Smooth muscle cell (in vitro differentiated cells): ENCODE data around the gene RAB1B. TPM values are rescaled to one million over a fixed set of nuclear protein-coding genes. Genes with fewer than 3 reads are reported as not detected.

Source experiments
- DNase-seq: peaks from one replicate; lab custom pipeline; 2025; ENCODE audit not compliant: unreplicated experiment; lab: John Stamatoyannopoulos, UW
- H2AFZ ChIP-seq: fragments of 200-600 bp; sonication (generic); 2 replicates; pipeline ENCODE4 v1.6.0; 2016; ENCODE audit warnings: antibody characterized with exemption, low read depth, mild to moderate bottlenecking
- H3F3A ChIP-seq: fragments of 200-600 bp; sonication (generic); 2 replicates; pipeline ENCODE4 v1.6.0; 2017; ENCODE audit warnings: antibody characterized with exemption, low read depth
- H3K27ac ChIP-seq: fragments of 200-600 bp; sonication (generic); 2 replicates; pipeline ENCODE4 v1.5.1; 2016; ENCODE audit warnings: low read depth, mild to moderate bottlenecking
- H3K27me3 ChIP-seq: fragments of 200-600 bp; sonication (generic); 2 replicates; pipeline ENCODE4 v1.6.1; 2016; ENCODE audit warnings: low read depth, mild to moderate bottlenecking
- H3K36me3 ChIP-seq: fragments of 200-600 bp; sonication (generic); 2 replicates; pipeline ENCODE4 v1.5.1; 2016; ENCODE audit warnings: low read depth
- H3K4me1 ChIP-seq: fragments of 200-600 bp; sonication (generic); 2 replicates; pipeline ENCODE4 v1.5.1; 2016; ENCODE audit warnings: low read depth
- H3K4me2 ChIP-seq: fragments of 200-600 bp; sonication (generic); 2 replicates; pipeline ENCODE4 v1.6.0; 2016; ENCODE audit warnings: mild to moderate bottlenecking
- H3K4me3 ChIP-seq: fragments of 200-600 bp; sonication (generic); 2 replicates; pipeline ENCODE4 v1.5.1; 2016; ENCODE audit warnings: mild to moderate bottlenecking
- H3K79me2 ChIP-seq: fragments of 200-600 bp; sonication (generic); 2 replicates; pipeline ENCODE4 v1.6.0; 2016; ENCODE audit warnings: low read depth, mild to moderate bottlenecking
- H3K9ac ChIP-seq: fragments of 200-600 bp; sonication (generic); 2 replicates; pipeline ENCODE4 v1.6.0; 2016; ENCODE audit warnings: low read depth
- H3K9me3 ChIP-seq: fragments of 200-600 bp; sonication (generic); replicated peaks from 2 replicates; pipeline ENCODE4 v1.5.1; 2016; ENCODE audit warnings: low read depth
- H4K20me1 ChIP-seq: fragments of 200-600 bp; sonication (generic); 2 replicates; pipeline ENCODE4 v1.6.0; 2016; ENCODE audit warnings: low read depth
- WGBS: methylation state at CpG from one replicate; pipeline ENCODE4 v1.1.7; 2016; ENCODE audit warnings: low lambda C conversion rate; 5-methylcytosine and 5-hydroxymethylcytosine counted together
- polyA plus RNA-seq: library from polyadenylated mRNA; unstranded; fragments of >200 nt; fragmentation: Nextera tagmentation; extraction: Ambion mirVana; gene quantifications from 2 replicates; pipeline ENCODE4 v1.2.1, GENCODE V29; 2016
- total RNA-seq: library from RNA; depleted of rRNA; stranded (reverse); fragments of >200 nt; gene quantifications from 2 replicates; pipeline ENCODE4 v1.2.3, GENCODE V29; 2014
- TF ChIP-seq, protein P1 (sequence below): fragments of 200-600 bp; sonication (generic); IDR thresholded peaks from 2 replicates; pipeline ENCODE4 v1.5.1; 2017; ENCODE audit warnings: borderline replicate concordance, mild to moderate bottlenecking, antibody characterized with exemption; ENCODE audit not compliant: insufficient read depth, poor library complexity, severe bottlenecking

RAB1B gene
- total and polyA plus RNA-seq, 2 experiments from 2014 or later = 20.9 to 53.3 TPM

GRCh38 chr11:66235141-66235540, 33.3 kb upstream of the RAB1B start:
- TF ChIP-seq, protein P1, sequence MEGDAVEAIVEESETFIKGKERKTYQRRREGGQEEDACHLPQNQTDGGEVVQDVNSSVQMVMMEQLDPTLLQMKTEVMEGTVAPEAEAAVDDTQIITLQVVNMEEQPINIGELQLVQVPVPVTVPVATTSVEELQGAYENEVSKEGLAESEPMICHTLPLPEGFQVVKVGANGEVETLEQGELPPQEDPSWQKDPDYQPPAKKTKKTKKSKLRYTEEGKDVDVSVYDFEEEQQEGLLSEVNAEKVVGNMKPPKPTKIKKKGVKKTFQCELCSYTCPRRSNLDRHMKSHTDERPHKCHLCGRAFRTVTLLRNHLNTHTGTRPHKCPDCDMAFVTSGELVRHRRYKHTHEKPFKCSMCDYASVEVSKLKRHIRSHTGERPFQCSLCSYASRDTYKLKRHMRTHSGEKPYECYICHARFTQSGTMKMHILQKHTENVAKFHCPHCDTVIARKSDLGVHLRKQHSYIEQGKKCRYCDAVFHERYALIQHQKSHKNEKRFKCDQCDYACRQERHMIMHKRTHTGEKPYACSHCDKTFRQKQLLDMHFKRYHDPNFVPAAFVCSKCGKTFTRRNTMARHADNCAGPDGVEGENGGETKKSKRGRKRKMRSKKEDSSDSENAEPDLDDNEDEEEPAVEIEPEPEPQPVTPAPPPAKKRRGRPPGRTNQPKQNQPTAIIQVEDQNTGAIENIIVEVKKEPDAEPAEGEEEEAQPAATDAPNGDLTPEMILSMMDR = no peak
- H3K36me3 ChIP-seq = peaks cover 6% of the 10 kb centered on the region
- no peaks in the 10 kb centered on the region for H3K9me3 ChIP-seq
- H3K4me3 ChIP-seq = no peak overlapping the region
- H3K79me2 ChIP-seq = no peaks in the 10 kb centered on the region
- H3K4me2 ChIP-seq = no peak overlapping the region
- H2AFZ ChIP-seq = no peak overlapping the region
- no peak for DNase-seq
- no peaks in the 10 kb centered on the region for H3K4me1 ChIP-seq
- no peaks in the 10 kb centered on the region for H3F3A ChIP-seq
- no peaks in the 10 kb centered on the region for H4K20me1 ChIP-seq
- H3K27me3 ChIP-seq = no peaks in the 10 kb centered on the region
- H3K27ac ChIP-seq = no peak overlapping the region
- no peak overlapping the region for H3K9ac ChIP-seq
- WGBS = 95% methylated on average over 11 of the region's 11 CpGs

DNA sequence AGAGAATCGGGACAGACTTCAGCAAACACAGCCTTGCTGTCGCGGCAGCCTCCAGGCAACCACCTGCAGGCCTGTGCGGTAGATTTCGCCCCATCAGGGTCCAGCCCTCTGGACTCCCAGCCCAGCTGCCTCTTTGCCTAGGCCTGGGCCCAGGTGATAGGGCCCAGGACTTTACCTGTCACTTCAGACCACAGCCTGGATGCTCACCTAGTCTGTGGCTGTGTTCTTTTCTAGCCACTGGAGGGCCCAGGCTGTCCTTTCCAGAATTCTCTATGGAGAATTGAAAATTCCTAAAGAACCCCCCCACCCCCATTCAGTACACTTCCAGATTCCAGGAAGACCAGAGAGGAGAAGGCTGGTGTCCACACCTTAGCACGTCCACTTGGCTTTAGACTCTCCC, 30.6 kb upstream of the RAB1B start:
- TF ChIP-seq, protein P1 = no peak
- no peak overlapping the region for H2AFZ ChIP-seq
- no peaks in the 10 kb centered on the region for H3K4me1 ChIP-seq
- no peak overlapping the region for H3K27ac ChIP-seq
- H3K4me3 ChIP-seq = no peak overlapping the region
- H3K79me2 ChIP-seq = no peaks in the 10 kb centered on the region
- DNase-seq = no peak
- H3K4me2 ChIP-seq = no peak overlapping the region
- H3K27me3 ChIP-seq = no peaks in the 10 kb centered on the region
- peaks cover 3% of the 10 kb centered on the region for H3K36me3 ChIP-seq
- WGBS = 95% methylated on average over 6 of the region's 6 CpGs
- H3K9ac ChIP-seq = no peak overlapping the region
- no peaks in the 10 kb centered on the region for H3F3A ChIP-seq
- H3K9me3 ChIP-seq = no peaks in the 10 kb centered on the region
- H4K20me1 ChIP-seq = no peaks in the 10 kb centered on the region

GRCh38 chr11:66238786-66239413, 29.5 kb upstream of the RAB1B start:
- H3K9ac ChIP-seq = no peak overlapping the region
- no peaks in the 10 kb centered on the region for H3K27me3 ChIP-seq
- no peaks in the 10 kb centered on the region for H3K36me3 ChIP-seq
- no peak for DNase-seq
- no peak overlapping the region for H3K27ac ChIP-seq
- H3K79me2 ChIP-seq = no peaks in the 10 kb centered on the region
- no peaks in the 10 kb centered on the region for H3F3A ChIP-seq
- 97% methylated on average over 17 of the region's 17 CpGs for WGBS
- no peaks in the 10 kb centered on the region for H3K9me3 ChIP-seq
- TF ChIP-seq, protein P1 = no peak
- H2AFZ ChIP-seq = no peak overlapping the region
- no peaks in the 10 kb centered on the region for H4K20me1 ChIP-seq
- H3K4me3 ChIP-seq = no peak overlapping the region
- H3K4me1 ChIP-seq = no peaks in the 10 kb centered on the region
- no peak overlapping the region for H3K4me2 ChIP-seq

DNA sequence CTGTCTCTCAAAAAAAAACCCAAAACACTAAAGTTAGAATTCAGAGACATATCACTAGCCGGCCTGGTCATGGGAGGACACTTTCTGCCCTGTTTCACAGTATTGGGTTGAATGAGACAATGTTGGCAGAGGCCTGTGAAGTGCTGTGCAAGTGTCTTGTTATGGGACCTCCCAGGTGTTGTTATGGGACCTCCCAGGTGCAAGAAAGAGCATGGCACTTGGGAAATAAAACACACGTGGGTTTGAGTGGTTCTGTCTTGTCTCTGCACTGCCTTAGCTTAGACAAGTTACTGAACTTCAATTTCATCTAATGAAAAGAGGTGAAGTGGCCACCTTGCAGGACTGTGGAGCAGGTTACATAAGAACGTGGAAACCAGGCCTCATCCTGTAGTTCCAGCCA, 28.9 kb upstream of the RAB1B start:
- H3F3A ChIP-seq = no peaks in the 10 kb centered on the region
- H3K79me2 ChIP-seq = no peaks in the 10 kb centered on the region
- no peak for DNase-seq
- H3K4me1 ChIP-seq = no peaks in the 10 kb centered on the region
- no peak overlapping the region for H2AFZ ChIP-seq
- TF ChIP-seq, protein P1 = no peak
- H3K27me3 ChIP-seq = no peaks in the 10 kb centered on the region
- no peak overlapping the region for H3K4me3 ChIP-seq
- no peak overlapping the region for H3K9ac ChIP-seq
- no peaks in the 10 kb centered on the region for H3K9me3 ChIP-seq
- H3K36me3 ChIP-seq = no peaks in the 10 kb centered on the region
- H4K20me1 ChIP-seq = no peaks in the 10 kb centered on the region
- no peak overlapping the region for H3K27ac ChIP-seq
- WGBS = 95% methylated on average over 3 of the region's 3 CpGs
- no peak overlapping the region for H3K4me2 ChIP-seq
